ENCODE results near the gene PCBD2.

The PCBD2 gene

DNA sequence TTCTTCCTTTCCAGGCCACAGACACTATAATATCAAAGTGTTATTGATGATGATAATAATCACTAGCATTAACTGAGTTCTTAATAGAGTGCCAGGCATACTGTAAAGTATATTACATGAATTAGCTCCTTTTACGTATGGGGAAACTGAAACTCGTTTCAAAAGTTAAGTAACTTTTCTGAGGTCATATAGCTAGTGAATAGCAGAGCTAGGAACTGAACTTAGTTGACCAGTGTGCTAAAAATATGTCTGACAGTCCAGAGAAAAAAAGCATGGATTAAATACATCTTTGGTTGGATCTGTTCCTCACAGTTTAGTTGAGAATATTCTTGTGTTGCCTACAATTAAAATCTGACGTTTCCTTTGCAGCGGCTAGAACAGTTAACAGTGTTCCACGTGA is 44.4 kb downstream of the PCBD2 start:
- Histone ChIP-seq H3K4me3 (ENCODE audit: low read length) (no peak overlapping the region), H2AFZ (ENCODE audit: low read length) (no peak overlapping the region), H4K20me1 (ENCODE audit: insufficient read depth, low read length) (no peaks in the 10 kb centered on the region), H3K79me2 (ENCODE audit: low read length) (no peaks in the 10 kb centered on the region), H3K36me3 (replicated peaks; ENCODE audit: insufficient read depth, low read length) (no peaks in the 10 kb centered on the region), H3K9me2 (replicated peaks; ENCODE audit: insufficient read depth, low read length) (no peaks in the 10 kb centered on the region), H3K4me2 (ENCODE audit: low read depth, low read length) (no peak overlapping the region), H3K27me3 (replicated peaks; ENCODE audit: insufficient read depth, low read length) (no peaks in the 10 kb centered on the region), H3K27ac (ENCODE audit: low read length) (no peak overlapping the region), H3K4me1 (ENCODE audit: low read length) (no peaks in the 10 kb centered on the region), H3K9me3 (replicated peaks; ENCODE audit: insufficient read depth, low read length) (no peaks in the 10 kb centered on the region; the same call in 1 of the 2 replicates), H3K9ac (ENCODE audit: low read length) (no peak overlapping the region), H3F3A (ENCODE audit: insufficient read depth, low read length) (no peaks in the 10 kb centered on the region)
- DNase-seq = no peak
- TF ChIP-seq EZH2 (optimal IDR thresholded peaks at IDR 0.05; ENCODE audit: low read depth, low read length) (no peak), EZH2phosphoT487 (IDR thresholded peaks at IDR 0.05; ENCODE audit: low read length) (no peak)
- TF ChIP-seq, protein P1, sequence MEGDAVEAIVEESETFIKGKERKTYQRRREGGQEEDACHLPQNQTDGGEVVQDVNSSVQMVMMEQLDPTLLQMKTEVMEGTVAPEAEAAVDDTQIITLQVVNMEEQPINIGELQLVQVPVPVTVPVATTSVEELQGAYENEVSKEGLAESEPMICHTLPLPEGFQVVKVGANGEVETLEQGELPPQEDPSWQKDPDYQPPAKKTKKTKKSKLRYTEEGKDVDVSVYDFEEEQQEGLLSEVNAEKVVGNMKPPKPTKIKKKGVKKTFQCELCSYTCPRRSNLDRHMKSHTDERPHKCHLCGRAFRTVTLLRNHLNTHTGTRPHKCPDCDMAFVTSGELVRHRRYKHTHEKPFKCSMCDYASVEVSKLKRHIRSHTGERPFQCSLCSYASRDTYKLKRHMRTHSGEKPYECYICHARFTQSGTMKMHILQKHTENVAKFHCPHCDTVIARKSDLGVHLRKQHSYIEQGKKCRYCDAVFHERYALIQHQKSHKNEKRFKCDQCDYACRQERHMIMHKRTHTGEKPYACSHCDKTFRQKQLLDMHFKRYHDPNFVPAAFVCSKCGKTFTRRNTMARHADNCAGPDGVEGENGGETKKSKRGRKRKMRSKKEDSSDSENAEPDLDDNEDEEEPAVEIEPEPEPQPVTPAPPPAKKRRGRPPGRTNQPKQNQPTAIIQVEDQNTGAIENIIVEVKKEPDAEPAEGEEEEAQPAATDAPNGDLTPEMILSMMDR (IDR thresholded peaks at IDR 0.05; ENCODE audit: low read length) = no peak

DNA sequence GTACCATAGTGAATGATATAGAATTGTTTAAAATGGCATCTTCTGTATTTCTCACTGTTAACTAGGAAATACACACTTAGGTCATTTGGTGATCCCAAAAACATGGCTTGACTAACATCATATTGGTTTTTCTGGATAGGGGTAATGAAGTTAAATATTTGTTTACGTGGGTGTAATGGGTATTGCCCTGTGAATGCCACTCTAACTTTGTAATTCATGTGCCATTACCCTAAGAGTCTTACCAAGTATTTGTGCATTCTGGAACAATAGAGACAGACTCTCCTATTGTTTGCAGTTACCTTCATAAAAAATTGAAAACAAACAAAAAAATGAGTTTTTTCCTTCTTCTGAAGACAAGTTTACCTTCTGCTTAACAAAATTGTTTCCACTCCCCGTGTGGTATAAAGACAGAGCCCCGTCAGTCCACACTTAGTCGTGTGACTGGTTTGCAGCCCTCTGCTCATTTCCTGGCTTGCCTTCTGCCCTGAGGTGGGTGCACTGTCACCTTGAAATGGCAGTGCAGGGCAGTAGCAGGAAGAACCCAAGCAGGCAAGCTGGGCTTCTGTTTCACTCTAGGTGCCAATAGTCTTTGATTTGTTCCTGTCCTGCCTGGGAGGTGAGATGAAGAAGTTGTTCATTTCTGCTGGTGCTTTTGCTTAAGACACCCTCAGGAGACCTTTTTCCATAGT is 53.1 kb downstream of the PCBD2 start:
- no peak overlapping the region for H3K4me2 ChIP-seq (ENCODE audit: low read depth, low read length)
- no peaks in the 10 kb centered on the region for H3K79me2 ChIP-seq (ENCODE audit: low read length)
- H3K36me3 ChIP-seq (replicated peaks; ENCODE audit: insufficient read depth, low read length) = no peaks in the 10 kb centered on the region
- no peak for DNase-seq
- no peak overlapping the region for H3K9ac ChIP-seq (ENCODE audit: low read length)
- no peak overlapping the region for H3K4me3 ChIP-seq (ENCODE audit: low read length)
- H3K27me3 ChIP-seq (replicated peaks; ENCODE audit: insufficient read depth, low read length) = no peaks in the 10 kb centered on the region
- no peak overlapping the region for H2AFZ ChIP-seq (ENCODE audit: low read length)
- H3K9me2 ChIP-seq (replicated peaks; ENCODE audit: insufficient read depth, low read length) = no peaks in the 10 kb centered on the region
- H3K27ac ChIP-seq (ENCODE audit: low read length) = no peak overlapping the region
- no peaks in the 10 kb centered on the region; the same call in 1 of the 2 replicates for H3K9me3 ChIP-seq (replicated peaks; ENCODE audit: insufficient read depth, low read length)
- no peaks in the 10 kb centered on the region for H4K20me1 ChIP-seq (ENCODE audit: insufficient read depth, low read length)
- no peaks in the 10 kb centered on the region for H3K4me1 ChIP-seq (ENCODE audit: low read length)
- H3F3A ChIP-seq (ENCODE audit: insufficient read depth, low read length) = no peaks in the 10 kb centered on the region
- no peak for TF ChIP-seq EZH2 (optimal IDR thresholded peaks at IDR 0.05; ENCODE audit: low read depth, low read length)
- TF ChIP-seq EZH2phosphoT487 (IDR thresholded peaks at IDR 0.05; ENCODE audit: low read length) = no peak
- TF ChIP-seq, protein P1 (IDR thresholded peaks at IDR 0.05; ENCODE audit: low read length) = no peak

GRCh38 chr5:134958755-134959154 is 53.8 kb downstream of the PCBD2 start:
- H4K20me1 ChIP-seq (ENCODE audit: insufficient read depth, low read length) = no peaks in the 10 kb centered on the region
- no peak overlapping the region for H2AFZ ChIP-seq (ENCODE audit: low read length)
- no peaks in the 10 kb centered on the region for H3K9me2 ChIP-seq (replicated peaks; ENCODE audit: insufficient read depth, low read length)
- no peaks in the 10 kb centered on the region; the same call in 1 of the 2 replicates for H3K9me3 ChIP-seq (replicated peaks; ENCODE audit: insufficient read depth, low read length)
- TF ChIP-seq, protein P1 (IDR thresholded peaks at IDR 0.05; ENCODE audit: low read length) = no peak
- TF ChIP-seq EZH2phosphoT487 (IDR thresholded peaks at IDR 0.05; ENCODE audit: low read length) (no peak), EZH2 (optimal IDR thresholded peaks at IDR 0.05; ENCODE audit: low read depth, low read length) (no peak)
- H3K4me3 ChIP-seq (ENCODE audit: low read length) = no peak overlapping the region
- H3K27ac ChIP-seq (ENCODE audit: low read length) = no peak overlapping the region
- no peak overlapping the region for H3K9ac ChIP-seq (ENCODE audit: low read length)
- no peak overlapping the region for H3K4me2 ChIP-seq (ENCODE audit: low read depth, low read length)
- H3K27me3 ChIP-seq (replicated peaks; ENCODE audit: insufficient read depth, low read length) = no peaks in the 10 kb centered on the region
- no peaks in the 10 kb centered on the region for H3K79me2 ChIP-seq (ENCODE audit: low read length)
- no peaks in the 10 kb centered on the region for H3K4me1 ChIP-seq (ENCODE audit: low read length)
- H3K36me3 ChIP-seq (replicated peaks; ENCODE audit: insufficient read depth, low read length) = no peaks in the 10 kb centered on the region
- no peak for DNase-seq
- H3F3A ChIP-seq (ENCODE audit: insufficient read depth, low read length) = no peaks in the 10 kb centered on the region
